GM21737 (cell line): Measurements from ENCODE around the gene SLC22A9.
"Not testable (repeated sequence)": the region's sequence is repeated elsewhere in the genome, so short reads cannot be mapped to it uniquely, and the experiment has no call there.

Source experiments
- ATAC-seq: cut with Tn5 transposase; IDR thresholded peaks from one replicate; pipeline ENCODE4 v1.9.1; 2021; ENCODE audit warnings: mild to moderate bottlenecking, moderate library complexity; ENCODE audit not compliant: unreplicated experiment

Gene SLC22A9

DNA sequence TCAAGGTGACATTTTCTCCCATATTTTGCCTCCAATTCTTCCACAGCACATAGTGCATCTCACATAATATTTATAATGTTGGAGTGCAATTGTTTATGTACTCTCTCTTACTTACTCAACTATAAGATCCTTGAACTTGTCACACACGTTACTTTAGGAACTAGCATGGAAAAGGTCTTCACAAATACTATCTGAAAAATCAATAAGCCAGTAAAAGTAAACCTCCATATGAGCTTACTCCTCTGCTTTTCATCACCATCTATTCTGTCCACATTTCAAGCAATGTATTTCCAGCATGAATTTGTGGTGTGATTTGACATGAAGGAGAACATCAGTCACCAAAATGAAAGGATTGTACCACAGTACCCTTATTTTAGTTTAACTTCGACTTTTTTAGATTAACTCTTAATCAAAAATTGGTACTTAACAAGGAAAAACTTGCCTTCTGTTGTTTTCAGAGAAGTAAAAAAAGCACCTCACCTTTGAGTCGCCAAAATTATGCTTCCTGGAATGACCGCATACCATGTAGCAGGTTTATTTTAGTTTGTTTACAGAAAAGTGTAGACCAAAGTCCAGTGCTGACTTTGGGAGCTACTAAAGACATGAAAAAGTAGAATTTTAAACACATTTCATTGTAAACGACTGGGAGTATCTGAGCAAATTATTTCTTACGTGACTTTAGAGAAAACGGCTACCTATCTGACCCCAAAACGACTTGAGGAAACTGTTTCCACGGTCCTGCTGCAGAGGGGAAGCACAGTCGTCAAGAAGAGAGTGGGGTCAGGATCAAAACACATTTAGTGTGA, at the start of gene SLC22A9:
Gene SLC22A9, plus strand, starts transcription at position 621 of the 806 bp plus-strand sequence. CDS start 272 bp downstream, outside the sequence.
- ATAC-seq, result no peak

GRCh38 chr11:63321723-63322122, 47.9 kb upstream of the SLC22A9 start:
- no peak for ATAC-seq

GRCh38 chr11:63335089-63335488, 34.5 kb upstream of the SLC22A9 start:
- not testable (repeated sequence) for ATAC-seq

GRCh38 chr11:63337070-63337469, 32.5 kb upstream of the SLC22A9 start:
- ATAC-seq, result no peak

GRCh38 chr11:63343130-63343529, 26.5 kb upstream of the SLC22A9 start:
- ATAC-seq, result no peak

- no peak for ATAC-seq
Measured at GRCh38 chr11:63352144-63352543, 17.4 kb upstream of the SLC22A9 start.

GRCh38 chr11:63362196-63362793, 7.3 kb upstream of the SLC22A9 start:
- ATAC-seq, result no peak

DNA sequence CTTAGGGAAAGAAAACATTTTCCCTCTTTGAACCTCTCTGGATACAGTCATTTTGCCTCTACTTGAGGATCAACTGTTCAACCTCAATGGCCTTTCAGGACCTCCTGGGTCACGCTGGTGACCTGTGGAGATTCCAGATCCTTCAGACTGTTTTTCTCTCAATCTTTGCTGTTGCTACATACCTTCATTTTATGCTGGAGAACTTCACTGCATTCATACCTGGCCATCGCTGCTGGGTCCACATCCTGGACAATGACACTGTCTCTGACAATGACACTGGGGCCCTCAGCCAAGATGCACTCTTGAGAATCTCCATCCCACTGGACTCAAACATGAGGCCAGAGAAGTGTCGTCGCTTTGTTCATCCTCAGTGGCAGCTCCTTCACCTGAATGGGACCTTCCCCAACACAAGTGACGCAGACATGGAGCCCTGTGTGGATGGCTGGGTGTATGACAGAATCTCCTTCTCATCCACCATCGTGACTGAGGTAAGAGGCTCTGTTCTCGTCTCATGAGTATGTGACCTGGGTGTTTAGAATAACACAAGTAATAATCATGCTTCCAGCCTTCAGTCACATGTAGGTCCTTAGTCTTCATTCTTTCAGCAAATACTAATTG, 495 bp downstream of the SLC22A9 start:
- no peak for ATAC-seq

DNA sequence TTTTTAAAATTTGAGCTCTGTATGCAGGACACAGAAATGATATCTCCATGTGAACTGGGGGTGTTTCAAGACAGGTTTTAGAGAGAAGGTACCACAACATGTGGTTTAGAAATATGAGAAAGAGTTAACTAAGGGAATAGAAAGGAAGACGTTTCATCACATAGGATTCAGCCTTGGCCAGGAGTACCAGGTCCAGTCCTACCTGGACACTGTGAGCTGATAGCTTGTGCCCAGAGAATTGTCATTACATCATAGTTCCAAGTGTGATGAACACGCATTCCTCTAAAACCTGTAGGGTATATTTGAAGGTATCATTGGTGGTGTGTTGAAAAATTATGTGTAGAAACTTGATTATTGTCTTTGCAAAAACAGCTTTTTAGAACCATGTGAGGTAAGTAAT, 1.8 kb downstream of the SLC22A9 start:
- ATAC-seq, result no peak

GRCh38 chr11:63375434-63375833, 5.8 kb downstream of the SLC22A9 start:
- ATAC-seq, result no peak

DNA sequence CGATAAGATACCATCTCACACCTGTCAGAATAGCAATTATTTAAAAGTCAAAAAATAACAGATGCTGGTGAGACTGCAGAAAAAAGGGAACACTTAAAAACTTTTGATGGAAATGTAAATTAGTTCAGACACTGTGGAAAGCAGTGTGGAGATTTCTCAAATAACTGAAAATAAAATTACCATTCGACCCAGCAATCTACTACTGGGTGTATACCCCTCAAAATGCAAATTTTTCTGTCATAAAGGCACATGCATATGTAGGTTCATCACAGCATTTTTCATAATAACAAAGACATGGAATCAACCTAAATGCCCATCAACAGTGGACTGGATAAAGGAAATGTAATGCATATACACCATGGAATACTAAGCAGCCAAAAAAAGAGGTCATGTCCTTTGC, 10.5 kb downstream of the SLC22A9 start:
- ATAC-seq, result no peak

GRCh38 chr11:63395697-63396096, 26.1 kb downstream of the SLC22A9 start:
- ATAC-seq, result no peak

DNA sequence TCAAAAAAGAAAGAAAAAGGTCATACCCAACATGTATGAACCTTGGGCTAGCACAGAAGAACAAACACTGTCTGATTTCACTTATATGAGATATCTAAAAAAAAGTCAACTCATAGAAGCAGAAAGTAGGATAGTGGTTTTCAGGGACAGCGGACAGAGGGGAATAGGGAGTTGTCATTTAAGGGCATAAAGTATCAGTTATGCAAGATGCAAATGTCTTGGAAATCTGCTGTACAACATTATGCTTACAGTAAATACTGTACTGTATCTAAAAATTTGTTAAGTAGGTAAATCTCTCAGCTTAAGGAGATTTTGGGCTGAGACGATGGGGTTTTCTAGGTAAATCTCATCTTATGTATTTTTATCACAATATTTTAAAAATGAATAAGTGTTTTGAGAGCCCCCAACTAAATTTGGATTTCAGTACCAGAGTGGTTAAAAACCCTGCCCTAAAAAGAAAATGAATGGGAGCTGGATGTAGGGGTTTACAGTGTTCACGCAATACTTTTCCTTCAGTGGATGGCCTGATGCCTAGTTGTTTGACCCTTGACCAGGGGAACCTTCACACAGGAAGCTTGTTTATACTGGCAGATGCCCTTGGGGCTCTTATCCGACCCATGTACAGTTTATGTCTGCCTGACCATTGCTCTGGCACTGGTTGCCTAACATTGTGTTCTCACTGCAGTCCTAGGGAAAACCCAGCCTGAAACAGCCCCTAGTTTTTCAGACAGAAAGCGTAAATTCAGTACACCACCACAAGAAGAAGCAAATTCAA, 34.8 kb downstream of the SLC22A9 start:
- no peak for ATAC-seq

- ATAC-seq, result no peak
Measured at GRCh38 chr11:63405114-63405513, 35.5 kb downstream of the SLC22A9 start.

- no peak for ATAC-seq
Measured at GRCh38 chr11:63406458-63406857, 36.9 kb downstream of the SLC22A9 start.

DNA sequence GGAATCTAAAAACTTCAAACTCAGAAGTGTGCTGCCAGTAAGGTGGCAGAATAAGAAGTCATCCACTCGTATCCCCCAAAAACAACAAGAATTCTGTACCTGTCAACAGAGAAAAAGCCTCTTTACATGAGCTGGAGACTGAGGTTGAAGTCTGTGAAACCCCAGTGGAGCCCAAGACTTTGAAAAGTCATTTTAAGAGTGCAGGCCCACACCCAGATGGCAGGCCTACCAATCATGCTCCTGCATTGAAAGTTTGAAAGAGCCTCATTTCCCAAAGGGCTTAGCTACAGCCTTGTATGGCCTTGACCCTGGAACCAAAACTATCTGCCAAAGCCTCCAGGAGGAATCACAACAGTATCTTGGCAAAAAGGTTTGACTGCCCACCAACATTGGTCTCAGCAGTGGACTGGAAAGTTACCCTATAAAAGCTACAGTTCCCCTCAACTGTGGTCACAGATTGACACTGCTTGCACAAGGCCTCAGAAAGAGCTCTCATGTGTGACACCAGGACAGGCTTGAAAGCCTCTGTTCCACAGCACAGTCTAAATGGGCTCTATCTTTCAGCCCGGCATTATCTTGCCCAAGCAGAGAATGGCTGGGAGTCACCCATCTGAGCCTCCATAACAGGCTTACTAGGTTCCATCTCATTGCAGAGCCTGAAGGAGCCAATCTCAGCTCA, 47.7 kb downstream of the SLC22A9 start:
- no peak for ATAC-seq

DNA sequence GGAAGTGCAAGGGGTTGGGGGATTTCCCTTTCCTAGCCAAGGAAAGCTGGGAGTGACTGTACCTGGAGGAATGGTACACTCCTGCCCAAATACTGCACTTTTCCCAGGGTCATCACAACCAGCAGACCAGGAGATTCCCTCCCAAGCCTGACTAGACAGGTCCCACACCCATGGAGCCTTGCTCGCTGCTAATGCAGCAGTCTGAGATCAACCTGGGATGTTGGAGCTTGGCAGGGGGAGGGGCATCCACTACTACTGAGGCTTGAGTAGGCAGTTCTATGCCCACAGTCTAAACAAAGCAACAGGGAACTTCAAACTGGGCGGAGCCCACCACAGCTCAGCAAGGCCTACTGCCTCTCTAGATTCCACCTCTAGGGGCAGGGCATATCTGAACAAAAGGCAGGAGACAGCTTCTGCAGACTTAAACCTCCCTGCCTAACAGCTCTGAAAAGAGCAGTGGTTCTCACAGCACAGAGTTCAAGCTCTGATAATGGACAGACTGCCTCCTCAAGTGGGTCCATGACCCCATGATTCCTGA, 58.5 kb downstream of the SLC22A9 start:
- no peak for ATAC-seq

DNA sequence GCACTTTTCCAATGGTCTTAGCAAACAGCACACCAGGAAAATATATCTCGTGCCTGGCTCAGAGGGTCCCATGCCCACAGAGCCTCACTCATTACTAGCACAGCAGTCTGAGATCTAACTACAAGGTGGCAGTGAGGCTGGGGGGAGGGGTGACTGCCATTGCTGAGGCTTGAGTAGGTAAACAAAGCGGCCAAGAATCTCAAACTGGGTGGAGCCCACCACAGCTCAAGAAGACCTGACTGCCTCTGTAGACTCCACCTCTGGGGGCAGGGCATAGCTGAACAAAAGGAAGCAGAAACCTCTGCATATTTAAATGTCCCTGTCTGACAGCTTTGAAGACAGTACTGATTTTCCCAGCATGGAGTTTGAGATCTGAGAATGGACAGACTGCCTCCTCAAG, 61.1 kb downstream of the SLC22A9 start:
- not testable (repeated sequence) for ATAC-seq

- ATAC-seq, result not testable (repeated sequence)
Measured at GRCh38 chr11:63435351-63435750, 65.8 kb downstream of the SLC22A9 start.

DNA sequence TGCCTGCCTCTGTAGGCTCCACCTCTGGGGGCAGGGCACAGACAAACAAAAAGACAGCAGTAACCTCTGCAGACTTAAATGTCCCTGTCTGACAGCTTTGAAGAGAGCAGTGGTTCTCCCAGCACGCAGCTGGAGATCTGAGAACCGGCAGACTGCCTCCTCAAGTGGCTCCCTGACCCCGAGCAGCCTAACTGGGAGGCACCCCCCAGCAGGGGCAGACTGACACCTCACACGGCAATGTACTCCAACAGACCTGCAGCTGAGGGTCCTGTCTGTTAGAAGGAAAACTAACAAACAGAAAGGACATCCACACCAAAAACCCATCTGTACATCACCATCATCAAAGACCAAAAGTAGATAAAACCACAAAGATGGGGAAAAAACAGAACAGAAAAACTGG, 66.2 kb downstream of the SLC22A9 start:
- ATAC-seq, result not testable (repeated sequence)
